ENCODE results near the gene DRC1.

Gene DRC1

DNA sequence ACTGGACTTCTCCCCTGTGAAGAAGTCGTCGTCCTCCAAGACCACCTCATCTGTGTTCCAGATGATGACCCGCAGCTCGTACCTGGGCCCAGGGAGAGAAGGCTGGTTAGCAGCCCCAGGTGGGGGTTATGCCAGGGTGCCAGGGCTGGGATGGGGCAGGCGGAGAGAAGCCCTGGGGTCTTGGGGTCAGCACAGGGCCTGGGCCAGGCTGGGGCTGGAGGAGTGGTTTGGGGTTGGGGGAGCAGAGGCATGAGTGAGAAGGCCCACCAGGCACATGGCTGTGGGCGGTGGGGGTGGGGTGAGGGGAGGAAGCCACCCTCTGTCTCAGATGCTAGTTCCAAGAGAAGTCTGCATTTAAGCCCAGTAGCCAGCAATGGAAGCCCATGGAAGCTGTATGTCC is 60.4 kb downstream of the DRC1 start:
- TF ChIP-seq, protein P1, sequence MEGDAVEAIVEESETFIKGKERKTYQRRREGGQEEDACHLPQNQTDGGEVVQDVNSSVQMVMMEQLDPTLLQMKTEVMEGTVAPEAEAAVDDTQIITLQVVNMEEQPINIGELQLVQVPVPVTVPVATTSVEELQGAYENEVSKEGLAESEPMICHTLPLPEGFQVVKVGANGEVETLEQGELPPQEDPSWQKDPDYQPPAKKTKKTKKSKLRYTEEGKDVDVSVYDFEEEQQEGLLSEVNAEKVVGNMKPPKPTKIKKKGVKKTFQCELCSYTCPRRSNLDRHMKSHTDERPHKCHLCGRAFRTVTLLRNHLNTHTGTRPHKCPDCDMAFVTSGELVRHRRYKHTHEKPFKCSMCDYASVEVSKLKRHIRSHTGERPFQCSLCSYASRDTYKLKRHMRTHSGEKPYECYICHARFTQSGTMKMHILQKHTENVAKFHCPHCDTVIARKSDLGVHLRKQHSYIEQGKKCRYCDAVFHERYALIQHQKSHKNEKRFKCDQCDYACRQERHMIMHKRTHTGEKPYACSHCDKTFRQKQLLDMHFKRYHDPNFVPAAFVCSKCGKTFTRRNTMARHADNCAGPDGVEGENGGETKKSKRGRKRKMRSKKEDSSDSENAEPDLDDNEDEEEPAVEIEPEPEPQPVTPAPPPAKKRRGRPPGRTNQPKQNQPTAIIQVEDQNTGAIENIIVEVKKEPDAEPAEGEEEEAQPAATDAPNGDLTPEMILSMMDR (IDR thresholded peaks at IDR 0.05): no peak
- Histone ChIP-seq H3K9me3 (no peaks in the 10 kb centered on the region), H3K4me3 (ENCODE audit: low read depth in 1 of 2, low read length in 1 of 2) (no peak overlapping the region), H3K27ac (peak overlapping the region; percentile 3), H3K36me3 (no peaks in the 10 kb centered on the region), H3K4me1 (ENCODE audit: control insufficient read depth in 1 of 2, insufficient read depth in 1 of 2, low read depth in 1 of 2, low read length in 1 of 2) (peaks cover 38 to 45% of the 10 kb centered on the region in 2 experiments), H3K27me3 (no peaks in the 10 kb centered on the region)

DNA sequence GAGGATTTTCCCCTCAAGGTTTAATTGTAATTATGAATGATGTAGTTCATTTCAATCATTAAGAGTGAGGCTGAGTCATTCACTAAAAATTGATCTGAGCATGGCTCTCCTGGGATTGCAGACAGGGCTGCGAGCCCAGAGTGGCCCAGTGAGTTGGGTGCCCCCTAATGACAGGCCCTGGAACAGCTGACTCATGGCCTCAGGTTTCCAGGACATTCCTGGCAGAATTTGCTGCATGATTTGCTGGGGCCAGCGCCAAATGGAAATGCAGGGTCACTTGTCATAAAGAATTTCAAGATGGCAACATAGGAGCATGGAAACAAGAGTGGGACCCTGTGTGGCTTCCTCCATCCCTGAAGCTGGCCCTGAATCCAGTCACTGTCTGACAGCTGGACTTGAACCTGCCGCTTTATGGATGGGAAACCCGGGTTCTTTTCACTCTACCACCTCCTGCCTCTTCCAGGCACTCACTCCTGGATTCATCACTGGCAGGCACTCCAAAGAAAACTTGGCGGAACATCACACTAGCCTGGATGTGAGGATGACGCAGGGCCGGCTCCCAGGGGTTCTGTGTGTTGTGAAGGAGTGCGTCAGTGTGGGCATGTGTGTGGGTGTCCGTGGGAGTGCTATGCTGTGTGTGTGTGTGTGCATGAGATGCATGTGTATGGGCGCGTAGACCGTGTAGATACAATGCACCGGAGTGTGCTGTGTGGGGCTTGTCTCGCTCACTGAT is 61.0 kb downstream of the DRC1 start:
- Histone ChIP-seq H3K4me1 (ENCODE audit: control insufficient read depth in 1 of 2, insufficient read depth in 1 of 2, low read depth in 1 of 2, low read length in 1 of 2) (peaks cover 32 to 39% of the 10 kb centered on the region in 2 experiments), H3K27me3 (no peaks in the 10 kb centered on the region), H3K27ac (peak overlapping the region; percentile 3), H3K9me3 (no peaks in the 10 kb centered on the region), H3K4me3 (ENCODE audit: low read depth in 1 of 2, low read length in 1 of 2) (no peak overlapping the region), H3K36me3 (no peaks in the 10 kb centered on the region)
- TF ChIP-seq, protein P1 (IDR thresholded peaks at IDR 0.05): peak; percentile 58

DNA sequence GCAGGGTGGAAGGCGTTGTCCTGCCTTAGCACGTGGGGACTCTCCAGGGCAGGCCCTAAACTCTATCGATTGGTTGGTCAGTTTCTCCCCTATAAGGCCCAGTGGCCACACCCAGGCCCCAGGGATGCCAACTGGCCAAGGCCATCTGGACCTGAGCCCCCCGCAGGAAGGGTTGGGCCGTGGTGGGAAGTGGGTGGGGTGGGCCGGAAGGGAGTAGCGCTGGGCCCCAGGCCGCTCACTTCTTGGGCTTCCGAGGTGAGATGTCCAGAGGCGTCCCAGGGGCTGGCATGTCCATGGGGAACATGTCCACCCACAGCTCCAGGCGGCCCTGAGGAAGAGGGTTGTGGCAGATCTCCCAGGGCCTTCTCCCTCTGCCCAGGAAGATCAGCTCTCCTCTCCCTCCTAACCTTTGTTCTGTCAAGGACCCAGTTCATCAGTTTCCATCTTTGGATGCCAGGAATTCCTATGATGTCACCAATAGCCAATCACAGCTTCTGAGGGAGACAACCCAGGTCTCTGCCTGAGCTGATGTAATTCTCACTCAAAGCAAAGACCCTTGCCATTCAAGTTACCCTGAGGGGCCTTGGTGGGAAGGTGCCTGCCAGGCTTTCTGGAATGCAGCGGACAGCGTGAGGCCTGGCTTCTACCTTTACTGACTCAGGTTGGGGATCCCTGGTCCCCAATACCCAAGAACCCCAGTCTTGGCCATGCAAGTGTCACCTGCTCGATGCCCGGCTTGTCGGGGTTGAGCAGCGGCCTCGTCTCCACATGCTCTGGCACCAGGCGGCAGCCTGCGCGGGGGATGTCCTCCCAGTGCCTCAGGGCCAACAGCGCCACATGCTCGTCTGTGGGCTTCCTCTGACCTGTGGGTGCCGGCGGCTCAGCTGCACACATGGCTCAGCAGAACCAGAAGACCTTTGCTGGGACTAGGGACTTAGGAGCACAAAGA is 61.8 kb downstream of the DRC1 start:
- Histone ChIP-seq H3K9me3 (no peaks in the 10 kb centered on the region), H3K27me3 (no peaks in the 10 kb centered on the region), H3K4me1 (ENCODE audit: control insufficient read depth in 1 of 2, insufficient read depth in 1 of 2, low read depth in 1 of 2, low read length in 1 of 2) (peaks cover 24 to 31% of the 10 kb centered on the region in 2 experiments), H3K27ac (no peak overlapping the region), H3K36me3 (no peaks in the 10 kb centered on the region), H3K4me3 (ENCODE audit: low read depth in 1 of 2, low read length in 1 of 2) (no peak overlapping the region)
- TF ChIP-seq, protein P1 (IDR thresholded peaks at IDR 0.05): no peak

DNA sequence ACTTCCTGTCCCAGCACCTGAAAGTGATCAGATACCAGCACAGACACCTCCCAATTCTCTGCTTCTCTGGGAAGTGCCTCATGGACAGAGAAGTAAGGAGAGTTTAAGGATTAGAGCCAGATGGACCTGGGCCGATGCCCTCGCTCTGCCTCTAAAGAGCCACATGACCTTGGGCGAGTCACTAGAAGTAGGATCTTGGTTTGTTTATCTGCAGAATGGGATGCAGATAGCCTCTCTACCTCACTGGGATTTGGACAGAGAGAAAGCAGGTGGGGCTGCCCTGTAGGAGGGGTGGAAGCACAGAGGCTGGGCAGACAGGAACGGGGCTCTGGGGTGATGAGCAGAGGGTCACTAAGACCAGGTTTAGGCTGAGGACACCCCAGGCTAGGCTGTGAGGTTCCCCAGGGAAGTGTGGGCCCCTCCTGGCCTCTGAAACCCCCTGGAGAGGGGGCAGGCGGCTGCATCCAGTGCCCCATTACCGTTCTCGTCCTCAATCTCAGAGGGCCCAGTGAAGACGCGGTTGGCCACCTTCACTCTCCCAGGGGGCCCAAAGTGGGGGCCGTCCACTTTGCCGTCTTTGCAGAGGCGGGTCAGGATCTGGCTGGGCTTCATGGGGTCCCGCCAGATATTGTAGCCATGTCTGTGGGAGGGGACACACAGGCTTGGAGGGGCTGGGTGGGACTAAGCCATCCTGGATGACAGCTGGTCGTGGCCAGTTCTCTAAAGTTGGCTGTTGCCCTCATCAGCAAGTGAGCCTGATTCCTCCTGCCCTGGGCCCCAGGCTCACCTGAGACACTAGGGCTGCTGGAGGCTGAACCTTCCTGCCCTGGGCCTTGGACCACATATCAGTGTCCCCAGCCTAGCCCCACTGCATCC is 62.9 kb downstream of the DRC1 start:
- TF ChIP-seq, protein P1 (IDR thresholded peaks at IDR 0.05): no peak
- Histone ChIP-seq H3K27ac (no peak overlapping the region), H3K27me3 (no peaks in the 10 kb centered on the region), H3K4me3 (ENCODE audit: low read depth in 1 of 2, low read length in 1 of 2) (no peak overlapping the region), H3K4me1 (ENCODE audit: control insufficient read depth in 1 of 2, insufficient read depth in 1 of 2, low read depth in 1 of 2, low read length in 1 of 2) (peaks cover 14 to 19% of the 10 kb centered on the region in 2 experiments), H3K9me3 (no peaks in the 10 kb centered on the region), H3K36me3 (no peaks in the 10 kb centered on the region)

DNA sequence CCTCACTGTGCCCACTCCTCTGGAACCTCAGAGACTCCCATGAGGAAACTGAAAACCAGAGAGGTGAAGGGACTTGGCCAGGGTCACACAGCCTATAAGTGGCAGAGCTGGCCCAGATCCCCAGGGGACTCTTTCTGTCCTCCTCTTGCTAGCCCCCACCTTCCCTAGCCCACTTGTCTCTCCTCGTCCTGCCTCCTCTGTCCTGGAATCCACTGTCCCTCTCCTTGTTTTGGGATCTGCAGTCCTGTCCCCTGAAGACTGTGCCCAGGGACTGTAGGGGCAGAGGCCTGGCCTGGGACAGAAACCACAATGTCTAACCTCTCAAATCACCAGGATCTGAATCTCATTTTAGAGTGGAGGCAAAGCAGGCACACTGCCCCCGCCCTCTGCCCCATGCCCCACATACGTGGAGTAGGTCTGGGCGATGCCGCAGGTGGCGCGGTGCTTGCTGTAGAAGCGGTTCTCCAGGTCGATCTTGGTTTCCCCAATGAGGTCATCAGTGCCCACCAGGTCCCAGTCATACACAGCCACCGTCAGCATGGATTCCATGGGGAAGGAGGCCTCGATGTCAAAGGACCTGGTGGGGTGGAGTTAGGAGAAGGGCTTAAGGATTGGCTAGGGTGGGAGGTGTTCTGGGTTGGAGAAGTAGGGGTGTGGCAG is 63.7 kb downstream of the DRC1 start:
- Histone ChIP-seq H3K27ac (no peak overlapping the region), H3K4me3 (ENCODE audit: low read depth in 1 of 2, low read length in 1 of 2) (no peak overlapping the region), H3K27me3 (no peaks in the 10 kb centered on the region), H3K36me3 (no peaks in the 10 kb centered on the region), H3K9me3 (no peaks in the 10 kb centered on the region), H3K4me1 (ENCODE audit: control insufficient read depth in 1 of 2, insufficient read depth in 1 of 2, low read depth in 1 of 2, low read length in 1 of 2) (peaks cover 6 to 12% of the 10 kb centered on the region in 2 experiments)
- TF ChIP-seq, protein P1 (IDR thresholded peaks at IDR 0.05): no peak
